Spleen (tissue), 7 donors: Measurements from ENCODE around the gene CDK3.

Source experiments
- POLR2A ChIP-seq, 3 donors: fragments of 450-650 bp; IDR thresholded peaks; one replicate each; pipeline ENCODE4 v1.5.1; 2017; ENCODE audit warnings: antibody characterized with exemption in 3 of 3, mild to moderate bottlenecking in 1 of 3
- POLR2AphosphoS5 ChIP-seq, 3 donors: sonication (generic); formaldehyde crosslinking; IDR thresholded peaks; one replicate each; pipeline ENCODE4 v1.5.1; 2017; ENCODE audit warnings: antibody characterized with exemption in 3 of 3
- TF ChIP-seq, protein P1 (sequence below), 11 experiments: fragments of 200-600 bp in 7 of 11; fragments of 450-650 bp in 4 of 11; sonication (generic) in 4 of 11; IDR thresholded peaks in 8 of 11; conservative IDR thresholded peaks in 3 of 11; 1 replicate in 7 of 11; 2 replicates in 4 of 11; pipeline versions ENCODE4 v1.4.0 to v1.8.0; 2016 to 2021; ENCODE audit warnings: antibody characterized with exemption in 11 of 11, inconsistent platforms in 4 of 11, mild to moderate bottlenecking in 1 of 11
- donor health status: DM: no; HTN: no; CAD: no; lungs with moderate emphysema.
- donor health status: DM: no; HTN: no; CAD: no.
- donor health status: DM: no; HTN: no; CAD: no.

- TF ChIP-seq POLR2AphosphoS5 (IDR thresholded peaks at IDR 0.05) (no peak), POLR2A (IDR thresholded peaks at IDR 0.05) (no peak)
- TF ChIP-seq, protein P1, sequence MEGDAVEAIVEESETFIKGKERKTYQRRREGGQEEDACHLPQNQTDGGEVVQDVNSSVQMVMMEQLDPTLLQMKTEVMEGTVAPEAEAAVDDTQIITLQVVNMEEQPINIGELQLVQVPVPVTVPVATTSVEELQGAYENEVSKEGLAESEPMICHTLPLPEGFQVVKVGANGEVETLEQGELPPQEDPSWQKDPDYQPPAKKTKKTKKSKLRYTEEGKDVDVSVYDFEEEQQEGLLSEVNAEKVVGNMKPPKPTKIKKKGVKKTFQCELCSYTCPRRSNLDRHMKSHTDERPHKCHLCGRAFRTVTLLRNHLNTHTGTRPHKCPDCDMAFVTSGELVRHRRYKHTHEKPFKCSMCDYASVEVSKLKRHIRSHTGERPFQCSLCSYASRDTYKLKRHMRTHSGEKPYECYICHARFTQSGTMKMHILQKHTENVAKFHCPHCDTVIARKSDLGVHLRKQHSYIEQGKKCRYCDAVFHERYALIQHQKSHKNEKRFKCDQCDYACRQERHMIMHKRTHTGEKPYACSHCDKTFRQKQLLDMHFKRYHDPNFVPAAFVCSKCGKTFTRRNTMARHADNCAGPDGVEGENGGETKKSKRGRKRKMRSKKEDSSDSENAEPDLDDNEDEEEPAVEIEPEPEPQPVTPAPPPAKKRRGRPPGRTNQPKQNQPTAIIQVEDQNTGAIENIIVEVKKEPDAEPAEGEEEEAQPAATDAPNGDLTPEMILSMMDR (IDR thresholded peaks at IDR 0.05 in 8 of 11, conservative IDR thresholded peaks at IDR 0.05 in 3 of 11), result no peak
These were observed 49.3 kb downstream of the CDK3 start for GRCh38 chr17:76049836-76050537.
